HG02870 (cell line): ENCODE measurements around the gene MYO1H.
"Not testable (repeated sequence)": the region's sequence is repeated elsewhere in the genome, so short reads cannot be mapped to it uniquely, and the experiment has no call there.

Source experiments
- ATAC-seq: cut with Tn5 transposase; IDR thresholded peaks from one replicate; pipeline ENCODE4 v1.9.1; 2021; ENCODE audit warnings: mild to moderate bottlenecking, moderate library complexity; ENCODE audit not compliant: unreplicated experiment

The MYO1H gene

DNA sequence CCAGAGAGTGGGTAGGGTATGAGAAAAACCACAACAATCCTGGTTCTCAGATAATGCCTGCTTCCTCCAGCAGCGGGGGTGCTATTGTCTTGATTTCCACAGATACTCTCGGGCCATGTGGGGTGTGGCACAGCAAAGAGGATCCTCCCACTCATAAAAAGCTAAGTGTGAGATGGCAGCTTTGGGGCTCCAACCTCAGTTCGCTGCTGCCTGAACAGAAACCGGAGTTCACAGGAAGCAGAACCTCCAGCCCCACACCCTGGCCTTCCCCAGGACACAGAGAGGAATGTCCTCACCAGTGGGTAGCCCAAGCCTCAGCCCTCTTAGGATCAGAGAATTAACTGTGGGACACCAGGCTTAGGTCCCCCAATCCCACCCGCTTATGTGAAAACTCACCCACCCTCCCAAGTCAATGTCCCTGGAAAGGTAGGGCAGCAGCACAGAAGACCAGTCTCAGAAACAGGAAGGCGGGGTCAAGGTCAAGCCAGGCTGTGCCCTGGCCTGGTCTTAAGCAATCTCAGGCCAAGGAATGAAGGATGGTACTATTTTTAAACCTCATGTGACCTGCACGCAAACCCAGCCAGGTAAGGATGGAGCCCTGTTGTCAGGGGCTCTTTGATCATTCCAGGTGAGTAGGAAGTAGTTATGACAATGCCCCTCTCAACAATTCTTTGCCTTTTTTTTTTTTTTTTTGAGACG, 120.4 kb downstream of the MYO1H start:
- no peak for ATAC-seq

DNA sequence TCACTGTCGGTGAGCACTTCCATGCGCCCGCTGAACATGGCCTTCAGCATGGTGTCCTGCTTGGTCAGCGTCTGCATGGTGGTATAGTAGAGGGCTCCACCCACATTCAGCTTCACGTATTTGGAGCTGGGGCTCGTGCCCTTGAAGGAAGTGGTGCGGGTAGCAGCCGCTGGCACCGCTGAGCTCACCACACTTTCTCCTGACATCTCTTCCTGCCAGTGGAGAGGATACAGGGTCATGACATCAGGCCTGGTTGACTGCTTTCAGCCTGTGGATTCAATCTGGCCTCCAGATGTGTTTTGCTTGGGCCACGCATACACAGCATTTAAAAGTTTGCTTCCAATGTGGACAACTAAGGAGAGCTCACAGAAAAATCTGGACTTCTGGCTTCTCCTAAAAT, 121.8 kb downstream of the MYO1H start:
- no peak for ATAC-seq

DNA sequence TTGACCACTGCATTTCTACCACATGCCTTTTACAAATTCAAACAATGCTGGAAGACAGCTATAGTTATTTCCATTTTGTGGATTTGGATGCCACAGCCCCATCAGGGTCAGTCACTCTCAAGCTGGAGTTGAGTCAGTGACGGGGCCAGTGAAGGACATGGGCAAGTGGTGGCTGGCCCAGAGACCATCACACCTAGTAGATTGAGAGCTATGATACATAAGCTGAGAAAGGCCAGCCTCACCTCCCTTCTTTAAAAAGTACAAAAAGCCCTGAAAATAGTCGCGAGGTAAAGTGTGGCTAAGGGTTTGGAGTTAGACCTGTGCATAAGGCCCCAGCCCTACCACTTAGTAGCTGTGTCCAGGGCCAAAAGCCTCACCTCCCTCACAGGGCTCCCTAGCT, 125.3 kb downstream of the MYO1H start:
- ATAC-seq = no peak

DNA sequence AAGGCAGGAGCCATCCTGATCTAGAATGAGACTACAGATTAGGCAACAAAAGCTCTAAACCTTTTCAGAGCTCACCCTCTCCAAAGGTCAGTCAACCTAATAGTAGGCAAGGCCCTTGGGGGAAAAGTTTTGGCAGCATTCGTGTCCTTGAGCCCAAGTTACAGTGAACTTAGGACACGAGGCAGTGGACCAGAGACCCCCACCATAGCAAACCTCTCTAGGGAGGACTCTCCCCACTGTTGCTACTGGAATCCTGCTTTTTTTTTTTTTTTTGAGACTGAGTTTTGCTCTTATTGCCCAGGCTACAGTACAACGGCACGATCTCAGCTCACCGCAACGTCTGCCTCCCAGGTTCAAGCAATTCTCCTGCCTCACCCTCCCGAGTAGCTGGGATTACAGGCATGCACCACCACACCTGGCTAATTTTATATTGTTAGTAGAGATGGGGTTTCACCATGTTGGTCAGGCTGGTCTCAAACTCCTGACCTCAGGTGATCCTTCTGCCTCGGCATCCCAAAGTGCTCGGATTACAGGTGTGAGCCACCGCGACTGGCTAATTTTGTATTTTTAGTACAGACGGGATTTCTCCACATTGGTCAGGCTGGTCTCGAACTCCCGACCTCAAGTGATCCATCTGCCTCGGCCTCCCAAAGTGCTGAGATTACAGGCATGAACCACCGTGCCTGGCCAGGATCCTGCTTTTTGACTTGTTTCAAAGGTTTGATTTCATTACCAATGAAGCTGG, 126.0 kb downstream of the MYO1H start:
- ATAC-seq = not testable (repeated sequence)

DNA sequence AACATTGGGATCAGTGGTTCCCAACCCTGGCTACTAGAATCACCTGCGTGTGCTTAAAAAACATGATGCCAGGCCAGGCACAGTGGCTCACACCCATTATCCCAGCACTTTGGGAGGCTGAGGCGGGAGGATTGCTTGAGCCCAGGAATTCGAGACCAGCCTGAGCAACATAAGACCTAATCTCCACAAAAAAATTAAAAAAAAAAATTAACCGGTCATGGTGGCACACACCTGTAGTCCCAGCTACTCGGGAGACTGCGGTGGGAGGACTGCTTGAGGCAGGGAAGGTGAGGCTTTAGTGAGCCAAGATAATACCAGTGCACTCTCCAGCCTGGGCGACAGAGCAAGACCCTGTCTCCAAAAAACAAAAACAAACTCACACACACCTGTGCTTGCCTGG, 127.4 kb downstream of the MYO1H start:
- ATAC-seq = no peak

DNA sequence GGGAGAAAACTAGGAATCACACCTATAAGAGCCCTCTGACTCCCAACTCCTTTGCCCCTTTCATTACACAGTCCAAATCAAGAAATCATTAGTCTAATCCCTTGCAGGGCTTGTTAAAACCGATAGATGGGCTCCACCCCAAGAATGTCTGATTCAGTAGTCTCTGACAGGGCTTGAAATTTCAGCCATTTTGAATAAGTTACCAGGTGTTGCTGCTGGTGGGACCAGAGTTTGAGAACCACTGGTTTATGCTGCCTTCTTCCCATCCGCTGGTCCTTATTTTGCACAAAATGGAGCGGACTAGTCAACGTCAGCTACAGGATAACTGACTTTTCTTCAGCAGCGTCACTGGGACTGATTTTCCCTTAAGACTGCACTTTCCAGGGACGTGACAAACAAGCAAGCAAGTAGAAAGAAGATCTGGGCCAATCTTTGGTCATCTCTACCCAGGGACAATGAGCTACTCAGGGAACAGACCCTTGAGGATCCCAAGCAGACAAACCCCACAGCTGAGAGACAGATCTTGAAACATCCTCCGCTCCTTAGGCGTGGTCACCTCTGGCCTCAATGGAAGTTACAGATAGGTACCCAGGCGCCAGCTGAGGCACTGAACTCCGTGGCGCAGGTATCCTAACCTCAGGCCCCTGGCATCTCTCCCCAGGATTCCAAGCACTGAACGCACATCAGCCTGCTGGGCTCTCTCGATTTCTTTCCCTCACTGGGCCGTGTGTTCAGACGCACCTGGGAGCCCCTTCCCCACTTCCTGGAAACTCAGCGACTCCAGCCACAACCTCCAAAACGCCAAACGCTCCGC, 128.5 kb downstream of the MYO1H start:
- ATAC-seq = no peak

DNA sequence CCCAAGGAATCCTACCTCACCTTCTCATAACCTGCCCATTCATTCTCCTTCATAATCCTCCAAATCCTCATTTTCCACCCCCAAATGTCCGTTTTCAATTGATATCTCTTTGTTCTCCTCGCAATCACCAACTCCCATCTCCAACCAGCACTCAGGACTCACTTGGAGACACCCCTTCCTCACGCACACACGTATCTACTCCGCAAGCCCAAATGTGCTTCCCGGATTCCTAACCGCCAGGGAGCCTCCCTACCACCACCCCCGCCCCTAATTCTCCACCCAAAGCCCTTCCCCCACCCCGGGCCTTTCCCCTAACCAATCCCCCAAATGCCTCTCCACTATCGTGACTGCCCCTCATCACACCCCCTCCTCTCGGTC, 129.1 kb downstream of the MYO1H start:
- no peak for ATAC-seq

DNA sequence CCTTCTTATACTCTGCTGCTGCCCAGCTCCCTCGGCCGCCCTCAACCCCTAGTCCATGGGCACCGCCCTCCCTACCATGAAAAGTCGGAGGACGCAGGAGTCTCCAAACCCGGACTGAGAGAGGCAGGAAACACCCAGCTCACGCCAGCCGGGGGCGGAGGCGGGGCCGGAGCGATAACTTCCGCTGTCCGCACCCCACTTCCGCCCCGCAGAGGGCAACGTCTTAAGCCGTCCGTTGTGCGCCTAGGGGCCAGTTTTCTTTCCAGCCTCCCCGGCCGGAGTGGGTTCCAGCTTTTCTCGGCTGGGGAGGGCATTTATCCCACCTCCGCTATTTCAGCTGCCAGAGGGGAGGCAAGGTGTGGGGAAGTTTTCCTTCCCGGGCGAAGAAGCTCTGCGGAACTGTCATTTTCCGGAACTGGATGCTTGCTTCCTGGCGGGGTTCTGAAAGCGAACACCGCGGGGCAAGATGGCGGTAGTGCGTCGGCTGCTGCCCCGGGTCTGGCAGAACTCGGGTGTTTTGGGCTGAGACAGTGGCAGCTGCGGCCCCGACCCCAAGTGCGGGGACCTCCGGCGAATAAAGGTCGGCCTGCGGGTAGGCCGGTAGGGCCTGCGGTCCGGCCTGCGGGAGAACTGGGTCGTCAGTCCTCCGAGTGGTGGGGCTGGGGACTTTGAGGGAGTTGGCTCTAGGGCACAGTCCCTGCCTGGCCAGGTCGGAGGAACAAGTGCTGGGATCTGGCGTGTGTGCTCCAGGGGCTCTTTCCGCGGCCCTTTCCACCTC, 129.7 kb downstream of the MYO1H start, which contains the start of the genes KCTD10 and UBE3B:
KCTD10 (minus strand) TSS at position 116 of the 778 bp plus-strand sequence; CDS start at position 78, 38 bp downstream.
UBE3B (plus strand) TSS at position 450 of the 778 bp plus-strand sequence. CDS start 5,918 bp downstream, outside the sequence.
- ATAC-seq = peak; percentile 86

DNA sequence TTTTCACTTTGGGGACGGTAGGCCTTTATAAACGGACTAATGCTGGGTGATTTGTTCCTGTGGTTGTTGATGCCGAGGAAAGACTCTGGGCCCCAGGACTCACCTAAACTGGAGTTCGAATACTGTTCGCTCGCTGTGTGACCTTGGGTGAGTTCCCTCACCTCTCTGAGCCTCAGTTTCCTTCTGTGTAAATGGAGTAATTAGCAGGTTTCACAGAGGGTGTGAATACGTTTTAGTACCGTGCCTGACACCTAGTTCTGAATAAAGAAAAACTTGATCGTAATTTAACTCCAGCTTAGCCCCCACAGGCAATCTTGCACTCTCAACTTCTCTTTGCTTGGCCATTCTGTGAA, 130.2 kb downstream of the MYO1H start:
- no peak for ATAC-seq

DNA sequence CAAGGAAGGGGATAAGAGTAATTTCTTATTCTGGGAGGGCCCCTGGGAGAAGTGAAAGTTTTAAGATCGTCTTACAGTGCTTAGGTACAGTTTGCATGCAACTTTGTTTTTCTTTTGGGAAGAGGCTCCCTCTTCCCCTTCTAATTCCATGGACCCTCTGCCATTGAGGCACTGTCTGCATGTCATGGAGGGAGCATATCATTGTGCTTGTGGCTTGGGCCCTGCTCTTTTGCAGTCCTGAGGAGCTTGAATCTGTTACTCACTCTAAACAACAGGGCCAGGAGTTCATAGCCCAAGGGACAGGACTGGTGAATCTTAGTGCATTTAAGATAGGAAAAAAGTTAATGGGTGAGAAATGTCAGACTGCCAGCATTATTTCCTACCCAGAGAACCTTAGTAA, 132.1 kb downstream of the MYO1H start:
- no peak for ATAC-seq

DNA sequence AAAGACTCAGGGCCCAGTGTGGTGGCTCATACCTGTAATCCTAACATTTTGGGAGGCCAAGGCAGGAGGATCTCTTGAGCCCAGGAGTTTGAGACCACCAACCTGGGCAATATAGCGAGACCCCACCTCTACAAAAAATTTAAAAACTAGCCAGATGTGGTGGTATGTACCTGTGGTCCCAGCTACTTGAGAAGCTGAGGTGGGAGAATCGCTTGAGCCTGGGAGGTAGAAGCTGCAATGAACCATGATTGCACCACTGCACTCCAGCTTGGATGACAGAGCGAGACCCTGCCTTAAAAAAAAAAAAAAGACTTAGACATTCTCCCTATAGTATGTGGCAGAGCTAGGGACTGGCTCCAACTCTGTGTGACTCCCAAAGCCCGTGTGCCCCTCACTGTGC, 132.7 kb downstream of the MYO1H start:
- ATAC-seq = no peak

DNA sequence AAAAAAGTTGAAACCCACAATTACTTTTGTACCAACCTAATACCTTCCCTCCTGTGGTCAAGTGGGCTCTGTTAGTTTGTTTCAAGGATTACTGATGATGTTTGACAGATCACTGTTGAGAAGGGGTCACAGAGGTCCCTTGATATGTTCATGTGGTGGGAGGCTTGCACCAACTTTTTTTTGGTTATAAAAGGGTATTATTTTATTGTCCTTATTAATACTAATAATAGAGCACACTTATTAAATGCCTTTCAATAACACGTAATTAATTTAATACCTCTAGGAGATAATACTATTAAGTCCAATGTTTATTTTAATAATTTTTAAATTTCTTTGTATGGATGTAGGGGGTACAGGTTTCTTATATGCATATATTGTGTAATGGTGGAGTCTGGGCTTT, 134.2 kb downstream of the MYO1H start:
- ATAC-seq = no peak

DNA sequence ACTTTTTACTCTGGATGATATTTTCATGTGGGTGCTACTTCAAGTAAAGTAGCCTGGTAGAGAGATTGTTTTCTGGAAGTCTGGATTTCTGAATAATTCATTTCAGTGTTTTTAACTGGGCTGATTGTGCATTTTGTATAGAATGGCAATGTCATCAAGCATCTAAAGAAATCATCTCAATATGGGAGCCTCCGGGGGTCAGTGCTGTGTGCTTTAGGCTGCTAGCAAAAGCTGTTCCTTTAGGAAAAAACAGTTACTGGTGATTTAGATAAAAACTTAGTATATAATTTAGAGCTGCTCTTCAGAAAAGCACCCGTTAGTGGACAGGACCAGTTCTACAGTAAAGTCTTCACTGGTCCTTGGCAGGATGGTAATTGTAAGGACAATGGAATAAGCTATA, 134.8 kb downstream of the MYO1H start:
- no peak for ATAC-seq

DNA sequence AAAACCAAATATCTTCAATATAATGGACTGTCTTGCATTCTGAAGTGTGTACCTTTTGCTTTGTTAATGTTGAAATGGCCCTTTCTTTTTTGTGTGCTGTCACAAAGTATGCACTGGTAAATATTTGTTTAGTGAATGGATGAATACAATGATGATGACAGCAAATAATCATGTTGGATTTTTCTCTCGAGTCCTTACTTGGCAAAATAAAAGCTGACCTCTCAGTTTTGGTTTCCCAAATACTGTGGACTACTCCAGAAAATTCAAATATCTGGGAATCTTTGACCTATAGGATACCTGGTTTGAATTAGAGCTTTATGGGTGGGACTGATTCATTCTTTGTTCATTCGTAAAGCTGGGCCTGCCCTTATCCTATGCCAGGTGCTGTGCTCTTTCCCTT, 135.2 kb downstream of the MYO1H start:
- no peak for ATAC-seq

DNA sequence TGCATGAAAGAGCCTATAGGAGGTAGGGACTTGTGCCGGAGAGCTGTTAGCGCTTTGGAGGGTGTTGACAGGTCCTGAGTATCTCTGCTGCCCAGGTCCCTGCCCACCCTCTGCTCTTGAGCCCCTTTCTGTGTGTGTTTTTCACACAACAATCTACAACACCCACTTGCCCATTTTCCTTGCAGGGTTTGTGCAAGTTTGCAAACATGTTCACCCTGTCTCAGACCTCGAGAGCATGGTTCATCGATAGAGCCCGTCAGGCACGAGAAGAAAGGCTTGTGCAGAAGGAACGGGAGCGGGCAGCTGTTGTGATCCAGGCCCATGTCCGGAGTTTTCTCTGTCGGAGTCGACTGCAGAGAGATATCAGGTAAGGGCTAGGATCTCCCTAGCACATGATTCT, 135.6 kb downstream of the MYO1H start:
- no peak for ATAC-seq

DNA sequence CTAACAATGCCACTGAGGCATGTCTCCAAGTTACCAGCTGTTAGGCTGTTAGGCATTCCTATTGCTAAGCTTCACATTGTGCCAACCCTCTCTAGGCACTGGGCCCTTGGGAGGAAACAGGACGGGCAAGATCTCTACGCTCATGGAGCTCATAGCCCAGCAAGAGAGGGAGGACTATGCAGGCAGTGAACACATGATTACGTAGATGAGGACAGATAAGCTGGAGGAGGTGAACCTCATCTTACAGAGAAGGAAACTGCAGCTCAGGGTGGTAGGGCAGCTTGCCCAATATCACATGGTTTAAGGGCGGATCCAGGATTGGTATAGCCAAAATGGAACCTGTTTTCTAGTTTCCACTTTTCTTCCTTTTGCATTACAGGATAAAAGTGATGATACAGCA, 137.5 kb downstream of the MYO1H start:
- ATAC-seq = no peak

DNA sequence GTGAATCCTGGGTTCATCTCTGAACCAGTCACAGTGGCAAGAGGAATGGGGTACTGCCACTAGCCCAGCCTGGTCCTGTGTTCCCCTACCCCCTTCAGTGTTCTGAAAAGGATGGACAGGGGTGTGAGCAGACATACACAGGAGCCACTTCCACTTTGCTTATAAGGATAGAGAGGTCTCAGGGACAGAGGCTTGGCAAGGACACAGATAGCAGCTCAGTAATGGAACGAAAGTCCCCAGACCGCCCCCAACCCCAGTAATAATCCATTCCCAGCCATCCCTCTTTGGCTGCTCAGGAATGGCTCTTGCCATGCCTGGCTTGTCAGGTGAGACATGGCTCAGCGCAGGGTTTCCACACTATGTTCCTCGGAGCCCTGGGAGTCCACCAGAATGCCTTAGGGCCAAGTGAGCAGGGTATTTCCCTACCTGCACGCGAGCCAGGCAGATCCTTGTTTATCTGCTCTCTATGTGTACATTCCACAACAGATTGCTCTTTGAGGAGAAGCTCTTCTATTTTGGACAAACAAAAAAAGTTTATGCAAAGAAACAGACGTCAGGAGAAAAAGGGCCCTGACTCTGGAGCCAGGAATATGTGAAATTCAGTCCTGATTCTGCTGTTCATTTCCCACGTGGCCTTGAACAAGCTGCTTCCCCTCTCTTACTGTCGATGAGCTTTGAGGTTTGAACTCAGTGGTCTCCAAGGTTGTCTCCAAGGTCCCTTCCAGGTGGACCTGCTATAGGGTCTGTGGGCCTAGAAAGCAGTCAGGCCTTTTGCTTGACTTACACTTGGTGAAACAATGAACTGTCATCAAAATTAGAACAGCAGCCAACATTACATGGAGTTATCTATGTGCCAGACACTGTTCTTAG, 139.7 kb downstream of the MYO1H start:
- no peak for ATAC-seq

DNA sequence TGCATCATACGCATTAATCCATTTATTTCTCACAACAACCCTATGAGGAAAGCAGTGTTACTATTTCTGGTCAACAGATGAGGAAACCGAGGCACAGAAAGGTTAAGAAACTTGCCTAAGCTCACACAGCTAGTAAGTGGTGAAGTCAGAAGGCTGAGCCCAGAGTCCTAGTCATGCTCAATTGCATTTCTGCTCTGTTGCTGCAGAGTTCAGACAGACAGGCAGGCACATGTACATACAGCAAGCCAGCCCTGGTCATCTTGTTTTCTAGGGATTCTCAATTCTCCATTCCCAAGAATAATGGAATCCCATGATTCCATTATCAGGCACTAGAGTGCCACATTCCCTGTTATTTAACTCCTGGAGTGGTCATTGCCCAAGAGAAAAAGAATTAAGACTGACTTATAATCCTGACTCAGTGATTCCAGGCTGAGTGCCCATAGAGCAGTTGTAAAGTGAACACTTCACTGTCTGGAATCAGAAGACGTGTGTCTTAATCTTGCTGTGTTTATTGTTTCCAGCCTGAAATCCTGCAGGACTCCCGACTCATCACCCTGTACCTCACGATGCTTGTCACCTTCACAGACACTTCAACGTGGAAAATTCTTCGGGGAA, 140.5 kb downstream of the MYO1H start:
- no peak for ATAC-seq
